Measurements from ENCODE around the gene PPP1R13B.

PPP1R13B gene

DNA sequence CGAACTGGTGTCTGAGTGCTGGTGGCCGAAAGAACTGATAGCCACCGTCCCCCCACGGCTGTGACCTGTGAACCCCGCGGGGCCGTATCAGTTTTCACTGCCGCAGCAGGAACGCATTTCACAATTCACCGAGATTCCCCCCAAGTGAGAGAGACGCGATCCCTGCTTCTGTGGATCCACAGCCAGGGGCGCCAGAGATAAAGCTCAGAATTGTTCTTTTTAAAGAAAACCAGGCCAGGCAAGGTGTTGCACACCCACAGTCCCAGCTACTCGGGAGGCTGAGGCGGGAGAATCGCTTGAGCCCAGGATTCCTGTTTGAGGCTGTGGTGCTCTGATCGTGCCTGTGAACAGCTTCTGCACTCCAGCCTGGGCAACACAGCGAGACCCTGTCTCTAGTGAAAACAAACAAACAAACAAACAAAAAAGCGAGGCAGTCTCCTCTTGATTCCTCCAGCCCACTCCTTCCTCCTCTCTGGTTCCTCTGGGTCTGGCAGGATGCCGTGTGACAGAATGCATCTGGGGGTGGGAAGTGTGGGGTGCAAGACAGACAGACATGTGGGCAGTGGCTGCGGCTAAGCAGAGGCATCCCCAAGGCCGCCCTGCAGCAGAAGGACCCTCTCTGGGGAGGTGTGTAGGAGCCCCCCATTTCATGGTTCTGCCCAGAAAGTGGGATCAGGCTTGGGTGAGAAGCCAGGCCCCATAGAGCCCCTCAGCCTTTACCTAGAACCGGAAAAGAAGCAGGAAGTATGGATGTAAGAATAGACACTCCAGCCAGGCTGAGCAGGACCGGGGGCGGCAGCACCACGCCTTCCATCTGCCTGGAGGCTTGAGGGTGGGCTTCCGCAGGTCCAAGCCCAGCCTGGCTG, 39.2 kb upstream of the PPP1R13B start:
- POLR2A ChIA-PET (ENCODE audit: low non-redundant PET) = no interaction called here
- CTCF ChIA-PET = interaction anchor here (0.6 kb wide), 1 partner anchor 9 kb away, joined by 5 read pairs; no protein-coding TSS in a partner anchor
- no peak for DNase-seq (ENCODE audit: low spot score)
- TF ChIP-seq, protein P1, sequence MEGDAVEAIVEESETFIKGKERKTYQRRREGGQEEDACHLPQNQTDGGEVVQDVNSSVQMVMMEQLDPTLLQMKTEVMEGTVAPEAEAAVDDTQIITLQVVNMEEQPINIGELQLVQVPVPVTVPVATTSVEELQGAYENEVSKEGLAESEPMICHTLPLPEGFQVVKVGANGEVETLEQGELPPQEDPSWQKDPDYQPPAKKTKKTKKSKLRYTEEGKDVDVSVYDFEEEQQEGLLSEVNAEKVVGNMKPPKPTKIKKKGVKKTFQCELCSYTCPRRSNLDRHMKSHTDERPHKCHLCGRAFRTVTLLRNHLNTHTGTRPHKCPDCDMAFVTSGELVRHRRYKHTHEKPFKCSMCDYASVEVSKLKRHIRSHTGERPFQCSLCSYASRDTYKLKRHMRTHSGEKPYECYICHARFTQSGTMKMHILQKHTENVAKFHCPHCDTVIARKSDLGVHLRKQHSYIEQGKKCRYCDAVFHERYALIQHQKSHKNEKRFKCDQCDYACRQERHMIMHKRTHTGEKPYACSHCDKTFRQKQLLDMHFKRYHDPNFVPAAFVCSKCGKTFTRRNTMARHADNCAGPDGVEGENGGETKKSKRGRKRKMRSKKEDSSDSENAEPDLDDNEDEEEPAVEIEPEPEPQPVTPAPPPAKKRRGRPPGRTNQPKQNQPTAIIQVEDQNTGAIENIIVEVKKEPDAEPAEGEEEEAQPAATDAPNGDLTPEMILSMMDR (conservative IDR thresholded peaks at IDR 0.05; ENCODE audit: low read depth) = no peak
- no peak overlapping the region for H3K27ac ChIP-seq

DNA sequence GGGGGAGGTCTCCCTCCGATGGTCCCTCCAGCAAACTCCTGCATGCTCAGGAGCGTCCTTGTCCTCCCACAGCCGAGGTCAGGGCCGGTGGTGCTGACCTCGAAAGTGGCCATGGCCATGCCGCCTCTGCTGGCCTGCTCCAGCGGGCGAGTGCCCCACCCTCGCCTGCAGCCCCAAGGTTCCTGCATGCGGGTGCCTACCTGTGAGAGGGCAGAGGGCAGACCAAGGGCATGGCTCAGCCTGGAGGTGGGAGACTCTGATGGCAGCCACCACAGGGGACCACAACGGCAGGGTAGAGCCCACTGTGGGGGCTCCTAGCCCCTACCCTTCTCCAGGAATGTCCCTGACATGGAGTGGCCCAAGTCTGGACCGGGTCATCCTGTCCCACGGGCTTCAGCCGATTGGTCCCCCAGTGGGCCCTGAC, 38.1 kb upstream of the PPP1R13B start:
- H3K27ac ChIP-seq = no peak overlapping the region
- no peak for DNase-seq (ENCODE audit: low spot score)
- CTCF ChIA-PET = no interaction called here
- POLR2A ChIA-PET (ENCODE audit: low non-redundant PET) = no interaction called here
- TF ChIP-seq, protein P1 (conservative IDR thresholded peaks at IDR 0.05; ENCODE audit: low read depth) = no peak

DNA sequence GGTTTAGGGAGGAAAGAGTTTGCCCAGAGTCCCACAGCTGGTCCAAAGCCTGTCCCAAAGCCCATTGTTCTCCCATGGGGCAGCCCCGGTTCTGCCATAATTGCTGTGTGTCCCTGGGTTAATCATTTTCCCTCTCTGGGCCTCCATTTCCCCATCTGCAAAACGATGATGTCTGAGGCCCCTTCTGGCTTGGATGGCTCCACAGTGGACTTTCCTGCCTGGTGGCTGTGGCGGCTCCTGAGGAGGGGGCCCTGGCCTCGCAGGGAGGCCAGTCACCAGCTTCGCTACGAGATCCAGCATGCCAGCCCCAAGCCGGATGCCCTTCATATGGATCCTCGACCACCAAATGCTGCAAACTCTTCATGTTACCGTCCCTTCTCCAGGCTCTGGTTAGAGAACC, 37.5 kb upstream of the PPP1R13B start:
- H3K27ac ChIP-seq = no peak overlapping the region
- POLR2A ChIA-PET (ENCODE audit: low non-redundant PET) = no interaction called here
- no peak for DNase-seq (ENCODE audit: low spot score)
- CTCF ChIA-PET = no interaction called here
- TF ChIP-seq, protein P1 (conservative IDR thresholded peaks at IDR 0.05; ENCODE audit: low read depth) = no peak

DNA sequence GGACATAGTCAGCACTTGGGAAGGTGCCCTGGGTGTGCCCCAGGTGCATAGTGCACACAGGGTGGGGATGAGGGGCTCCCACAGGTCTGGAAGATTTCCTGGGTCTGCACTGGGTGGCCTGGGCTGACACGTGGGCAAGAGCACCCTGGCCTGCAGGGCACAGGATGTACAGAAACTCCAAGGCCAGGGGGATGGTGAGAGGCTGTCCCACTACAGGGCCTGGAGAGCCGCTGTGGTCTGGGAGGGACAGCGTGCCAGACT, 35.8 kb upstream of the PPP1R13B start:
- CTCF ChIA-PET = no interaction called here
- TF ChIP-seq, protein P1 (conservative IDR thresholded peaks at IDR 0.05; ENCODE audit: low read depth) = no peak
- POLR2A ChIA-PET (ENCODE audit: low non-redundant PET) = no interaction called here
- no peak for DNase-seq (ENCODE audit: low spot score)
- no peak overlapping the region for H3K27ac ChIP-seq

DNA sequence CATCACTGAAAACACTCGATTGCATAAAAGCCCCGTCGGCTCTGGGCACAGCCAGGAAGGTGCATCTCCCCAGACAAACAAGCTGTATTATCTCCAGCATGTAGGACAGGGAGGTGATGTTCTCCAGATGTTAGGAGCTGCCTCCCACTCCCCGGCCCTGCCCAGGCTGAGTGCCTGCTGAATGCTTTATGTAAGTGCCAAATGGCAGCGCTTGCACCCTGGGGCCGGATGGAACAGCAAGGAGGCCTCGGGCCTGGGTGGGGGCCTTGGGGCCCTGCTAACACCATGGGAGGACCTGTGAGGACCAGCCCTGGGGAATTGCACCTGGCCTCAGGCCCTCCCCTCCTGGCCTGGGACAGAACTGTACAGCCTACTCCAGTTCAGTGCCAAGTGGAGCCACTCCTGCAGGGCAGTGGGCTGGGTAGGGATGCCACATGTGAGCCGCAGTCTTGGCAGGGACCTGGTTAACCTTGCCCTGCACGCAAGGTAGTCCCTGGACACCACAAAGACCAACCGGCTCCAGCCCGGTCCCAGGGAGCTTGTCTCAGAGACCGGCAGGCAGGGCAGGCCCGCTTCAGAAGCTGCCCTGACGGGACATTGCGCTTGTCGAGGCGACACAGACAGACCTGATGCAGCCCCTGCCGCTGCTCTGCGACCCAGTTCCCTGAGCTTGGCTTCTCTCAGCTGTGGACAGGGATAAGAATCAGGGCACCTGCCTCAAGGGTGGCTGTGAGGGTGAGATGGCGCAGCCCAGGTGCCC, 35.3 kb upstream of the PPP1R13B start:
- ChIA-PET CTCF (no interaction called here), POLR2A (ENCODE audit: low non-redundant PET) (no interaction called here)
- no peak for DNase-seq (ENCODE audit: low spot score)
- H3K27ac ChIP-seq = no peak overlapping the region
- TF ChIP-seq, protein P1 (conservative IDR thresholded peaks at IDR 0.05; ENCODE audit: low read depth) = no peak

DNA sequence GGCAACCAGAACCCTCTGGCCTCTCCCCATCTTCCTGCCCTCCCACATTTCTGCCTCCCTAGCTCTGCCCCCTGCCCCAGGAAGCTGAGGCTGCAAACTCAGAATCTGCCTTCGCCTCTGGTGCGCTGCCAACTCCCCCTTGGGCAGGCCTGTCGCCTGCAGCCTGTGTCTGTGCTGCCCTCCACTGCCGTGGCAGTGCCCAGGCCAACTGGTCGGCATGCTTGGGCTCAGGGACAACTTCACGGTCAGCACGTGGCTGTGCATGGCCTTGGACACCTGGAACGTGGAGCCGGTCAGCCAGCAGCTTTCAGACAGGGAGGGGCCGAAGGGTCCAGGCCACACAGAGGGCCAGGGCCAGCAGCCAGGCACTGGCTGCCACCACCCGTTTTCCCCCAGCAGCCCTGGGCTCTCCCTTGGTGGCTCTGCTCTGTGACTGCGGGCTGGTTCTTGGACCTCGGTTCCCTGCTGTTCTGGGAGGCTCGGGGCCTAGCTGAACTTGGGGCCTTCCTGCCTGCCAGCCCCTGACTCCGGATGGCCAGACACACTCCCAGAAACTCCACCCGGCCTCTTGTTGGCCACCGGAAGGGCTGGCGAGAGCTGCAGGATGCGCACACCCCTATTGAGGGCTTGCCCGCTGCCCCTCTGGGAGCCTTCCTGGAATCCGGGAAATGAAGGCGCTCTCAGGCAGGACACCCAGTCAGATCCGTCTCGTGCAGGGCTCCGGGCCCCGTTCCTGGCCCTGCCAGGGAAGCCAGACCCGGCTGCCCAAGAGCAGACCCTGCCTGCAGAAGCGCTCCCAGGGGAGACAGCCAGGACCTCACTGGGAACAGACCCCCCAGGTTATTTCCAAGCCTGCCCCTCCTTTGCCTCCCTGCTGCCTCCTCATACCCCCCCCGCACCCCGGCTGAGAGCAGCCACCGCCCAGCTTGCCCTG, 34.2 kb upstream of the PPP1R13B start:
- POLR2A ChIA-PET (ENCODE audit: low non-redundant PET) = no interaction called here
- no peak for DNase-seq (ENCODE audit: low spot score)
- TF ChIP-seq, protein P1 (conservative IDR thresholded peaks at IDR 0.05; ENCODE audit: low read depth) = no peak
- H3K27ac ChIP-seq = peak overlapping the region; percentile 92; the same call in 1 of the 2 replicates
- CTCF ChIA-PET = interaction anchor here (0.6 to 1.0 kb wide), 2 partner anchors 28 to 117 kb away, joined by 4 to 5 read pairs; no protein-coding TSS in a partner anchor
